HG02973 (cell line): Measurements from ENCODE around the gene ANKRD18A.
A peak's percentile ranks its signal among the peaks of the same experiment; 100 is the strongest.

Source experiments
- ATAC-seq: cut with Tn5 transposase; IDR thresholded peaks from one replicate; pipeline ENCODE4 v1.9.1; 2021; ENCODE audit warnings: moderate library complexity; ENCODE audit not compliant: unreplicated experiment

ANKRD18A gene

GRCh38 chr9:38620483-38621433 is at the start of gene ANKRD18A:
TSS of gene ANKRD18A (minus strand) at chr9:38620596. CDS start at chr9:38620285, 311 bp downstream.
- ATAC-seq: peak; percentile 65

DNA sequence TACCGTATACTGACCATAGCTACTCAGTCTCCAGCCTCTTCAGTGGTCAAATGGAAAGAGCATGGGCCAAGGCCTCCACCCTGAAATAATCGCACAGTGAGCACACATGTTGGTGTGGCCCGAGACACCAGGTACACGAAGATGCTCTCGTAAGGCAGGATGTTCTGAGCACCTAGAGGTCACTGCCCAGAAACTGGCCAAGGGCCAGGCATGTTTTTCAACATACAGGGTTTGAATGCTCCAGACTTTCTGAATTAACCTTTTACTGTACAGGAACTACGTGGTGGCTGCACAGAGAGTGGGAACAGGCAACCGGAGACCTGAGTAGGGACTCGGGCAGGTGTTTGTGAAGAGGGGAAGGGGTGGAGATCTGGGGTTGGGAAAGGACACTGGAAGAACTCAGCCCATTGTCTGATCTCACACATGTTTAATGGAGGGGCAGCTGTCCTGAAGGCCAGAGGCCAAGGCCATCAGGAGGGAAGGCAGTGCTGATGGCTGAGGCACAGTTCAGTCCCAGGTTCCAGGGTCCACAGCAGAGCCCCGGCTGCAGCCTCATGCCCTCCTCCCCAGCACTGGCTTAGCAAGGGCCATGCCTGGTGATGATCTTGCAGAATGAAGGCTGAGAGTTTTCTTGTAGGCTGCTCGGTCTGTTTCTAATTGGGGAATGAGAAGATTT is 48.5 kb upstream of the ANKRD18A start:
- ATAC-seq: no peak

DNA sequence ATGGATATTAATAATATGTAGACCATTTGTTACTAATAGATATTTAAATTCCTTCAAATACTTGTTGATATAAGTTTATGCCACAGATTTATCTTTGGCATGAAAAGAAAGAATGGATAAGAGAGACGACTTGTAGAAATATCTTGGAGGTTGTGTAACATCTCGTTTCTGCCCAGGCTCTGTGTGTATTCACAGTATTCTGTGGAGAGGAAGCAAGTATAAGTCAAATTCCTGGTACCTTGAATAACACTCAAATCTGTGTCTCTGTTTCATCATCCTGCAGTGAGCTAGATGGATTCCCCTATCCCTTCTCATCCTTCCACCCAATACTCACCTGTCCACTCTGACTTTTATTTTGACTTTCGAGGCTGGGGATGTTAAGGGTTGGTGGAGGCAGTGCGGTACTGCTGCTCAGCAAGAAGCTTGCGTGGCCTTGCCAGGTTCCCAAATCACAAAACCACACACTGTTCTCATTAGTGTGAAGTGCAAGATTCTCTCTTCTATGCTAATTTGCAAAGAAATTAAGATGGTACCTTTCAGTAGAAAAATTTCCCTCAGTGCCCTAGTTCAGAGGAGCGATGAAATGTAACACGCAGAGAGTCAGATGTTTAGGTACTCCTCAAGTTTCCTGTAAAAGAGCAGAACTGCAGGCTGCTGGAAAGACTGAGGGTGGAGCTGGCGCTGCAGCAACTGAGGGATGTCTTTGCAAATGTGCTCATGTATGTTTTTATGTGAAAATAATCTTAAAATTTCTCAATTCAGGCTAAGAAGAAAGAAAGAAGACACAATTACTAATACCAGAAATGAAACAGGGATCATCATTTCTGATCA is 42.6 kb upstream of the ANKRD18A start:
- ATAC-seq: no peak

DNA sequence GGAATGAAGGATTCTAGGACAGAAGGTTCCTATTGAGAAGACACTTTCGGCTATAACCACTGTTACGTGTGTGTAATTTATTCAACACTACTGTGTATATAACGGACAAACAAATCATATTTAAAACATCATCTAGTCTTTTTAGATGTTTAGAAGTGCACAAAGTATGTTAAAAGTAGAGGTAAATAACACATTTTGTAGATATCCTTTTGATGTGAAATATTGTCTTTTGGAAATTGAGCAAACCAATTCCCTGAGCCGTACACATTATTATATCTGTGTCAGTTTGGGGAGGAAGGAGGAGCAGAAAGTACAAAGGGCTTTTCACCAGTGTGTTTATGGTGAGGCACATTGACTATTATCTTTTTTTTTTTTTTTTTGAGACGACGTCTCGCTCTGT is 39.1 kb upstream of the ANKRD18A start:
- ATAC-seq: no peak

DNA sequence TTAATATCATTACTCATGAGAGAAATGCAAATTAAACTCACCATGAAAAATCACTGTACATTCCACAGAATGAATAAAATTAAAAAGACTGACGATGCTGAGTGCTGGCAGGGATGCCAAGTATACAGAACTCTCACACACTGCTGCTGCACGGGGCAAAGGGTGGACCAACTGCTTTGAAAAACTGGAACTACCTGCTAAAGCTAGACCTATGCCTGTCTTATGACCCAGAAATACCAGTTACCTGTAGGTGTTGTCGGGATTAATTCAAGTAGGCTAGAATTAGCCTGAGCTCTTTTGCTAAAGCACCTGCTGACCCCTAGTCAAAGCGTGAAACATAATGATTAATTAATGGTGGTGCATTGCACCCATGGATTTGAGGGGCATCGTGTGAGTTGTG is 36.5 kb upstream of the ANKRD18A start:
- ATAC-seq: no peak

- ATAC-seq: no peak
These were observed 32.1 kb upstream of the ANKRD18A start for GRCh38 chr9:38652486-38652885.

GRCh38 chr9:38652044-38652443 is 31.6 kb upstream of the ANKRD18A start:
- no peak for ATAC-seq

- ATAC-seq: no peak
These were observed 31.1 kb upstream of the ANKRD18A start for GRCh38 chr9:38651400-38652042.

- no peak for ATAC-seq
These were observed 30.2 kb upstream of the ANKRD18A start for GRCh38 chr9:38650564-38650963.

DNA sequence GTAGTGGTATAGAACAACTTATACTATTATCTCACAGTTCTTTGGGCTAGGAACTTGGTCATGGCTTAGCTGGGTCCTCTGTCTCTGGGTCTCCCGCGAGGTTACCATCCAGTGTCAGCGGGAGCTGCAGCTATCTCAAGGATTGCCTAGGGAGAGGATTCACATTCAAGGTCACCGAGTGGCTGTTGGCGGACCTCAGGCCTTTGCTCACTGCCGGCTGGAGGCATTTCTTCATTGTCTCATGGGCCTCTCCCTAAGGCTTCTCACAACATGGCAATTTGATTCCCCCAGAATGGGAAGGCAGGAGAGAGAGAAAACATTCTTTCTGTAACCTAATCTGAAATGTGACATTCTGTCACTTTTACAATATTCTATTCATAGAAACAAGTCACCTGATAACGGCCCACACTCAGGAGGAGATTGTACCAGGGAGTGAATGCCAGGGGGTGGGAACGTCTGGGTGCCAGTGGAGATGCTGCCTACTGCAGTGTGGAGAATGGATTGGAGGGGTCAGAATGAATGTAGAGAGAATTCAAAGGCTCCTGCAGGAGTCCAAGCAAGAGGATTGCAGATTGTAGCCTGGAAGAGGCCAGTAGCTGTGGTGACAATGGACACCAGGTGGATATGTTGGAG is 29.5 kb upstream of the ANKRD18A start:
- no peak for ATAC-seq

DNA sequence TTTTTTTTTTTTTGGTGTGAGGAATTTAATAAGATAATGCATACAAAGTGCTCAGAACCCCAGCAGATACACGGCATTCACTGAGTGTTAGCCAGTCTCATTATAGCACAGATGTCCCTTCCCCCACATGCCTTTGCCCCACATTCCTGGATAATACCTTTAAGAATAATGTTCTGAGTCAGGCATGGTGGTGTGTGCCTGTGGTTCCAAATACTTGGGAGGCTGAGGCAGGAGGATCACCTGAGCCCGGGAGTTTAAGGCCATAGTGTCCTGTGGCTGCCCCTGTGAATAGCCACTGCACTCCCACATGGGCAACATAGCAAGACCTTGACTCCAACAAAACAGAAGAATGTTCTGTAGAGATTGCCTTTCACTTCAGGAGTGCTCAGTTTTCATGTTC is 24.2 kb upstream of the ANKRD18A start:
- no peak for ATAC-seq

- no peak for ATAC-seq
These were observed 23.4 kb upstream of the ANKRD18A start for GRCh38 chr9:38643815-38644173.

- ATAC-seq: no peak
These were observed 22.8 kb upstream of the ANKRD18A start for GRCh38 chr9:38642951-38643814.

DNA sequence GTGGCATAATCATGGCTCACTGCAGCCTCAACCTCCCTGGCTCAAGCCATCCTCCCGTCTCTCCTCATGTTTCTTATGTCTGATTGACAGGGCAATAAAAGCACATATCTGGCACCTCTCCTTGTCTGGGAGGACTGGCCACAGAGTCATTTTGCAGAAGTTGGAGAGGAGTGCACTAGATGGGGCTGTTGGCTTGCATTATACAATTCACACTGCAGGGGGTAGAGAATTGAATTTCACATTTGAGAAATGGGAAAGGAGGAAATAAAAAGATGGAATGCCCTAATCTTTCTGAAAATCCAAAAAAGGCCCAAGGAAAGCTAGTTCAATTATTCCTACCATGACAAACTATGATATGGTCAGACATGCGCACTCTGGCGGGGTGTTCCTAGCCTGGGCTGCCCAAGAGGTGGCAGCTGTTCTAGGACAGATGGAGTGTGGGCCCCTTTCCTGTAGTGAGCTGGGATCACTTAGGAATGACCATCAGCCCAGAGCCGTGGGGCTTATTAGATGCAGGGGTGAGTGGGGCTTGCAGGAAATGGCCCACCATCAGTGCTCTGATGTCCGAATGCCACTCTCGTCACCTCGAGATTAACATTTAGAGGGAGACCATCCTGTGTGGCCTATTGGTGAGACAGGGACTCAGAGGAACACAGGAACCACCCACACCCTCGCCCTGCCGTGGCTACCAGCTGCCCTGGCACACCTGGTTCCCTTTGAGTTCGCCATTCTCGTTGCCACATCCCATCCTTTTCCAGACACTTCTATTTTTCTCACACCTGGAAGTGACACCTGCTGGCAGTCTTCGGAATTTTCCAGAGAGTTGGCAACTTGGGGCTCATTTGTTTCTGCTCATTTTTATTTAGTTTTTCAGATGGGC is 21.8 kb upstream of the ANKRD18A start:
- ATAC-seq: no peak

DNA sequence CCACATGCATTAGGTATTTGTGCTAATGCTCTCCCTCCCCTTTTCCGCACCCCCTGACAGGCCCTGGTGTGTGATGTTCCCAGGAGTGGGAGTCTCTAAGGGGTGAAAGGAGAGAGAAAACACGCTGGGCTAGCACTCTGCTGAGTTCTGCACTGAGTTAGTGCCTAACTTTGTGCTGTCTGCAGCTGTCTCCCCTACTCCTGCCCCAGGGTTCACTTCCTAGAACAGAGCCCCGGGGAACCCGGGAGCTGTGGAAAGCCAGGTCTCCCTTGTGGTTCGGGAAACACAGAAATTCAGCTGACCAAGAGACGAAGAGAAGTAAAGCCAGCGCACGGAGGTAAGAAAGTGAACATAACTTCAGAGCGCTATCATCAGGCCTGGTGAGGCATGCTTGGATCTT is 20.7 kb upstream of the ANKRD18A start:
- no peak for ATAC-seq

DNA sequence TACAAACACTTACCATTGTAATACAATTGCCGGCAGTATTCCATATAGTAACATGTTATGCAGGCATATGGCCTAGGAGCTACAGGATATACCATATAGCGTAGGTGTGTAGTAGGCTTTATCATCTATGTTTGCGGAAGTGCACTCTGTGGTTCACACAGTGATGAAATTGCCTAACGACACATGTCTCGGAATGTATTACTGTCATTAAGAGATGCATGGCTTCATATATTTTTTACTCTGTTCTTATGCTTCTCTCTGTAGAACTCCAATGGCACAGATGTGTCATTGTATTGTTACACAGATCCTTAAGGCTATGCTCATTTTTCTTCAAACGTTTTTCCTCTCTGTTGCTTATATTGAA is 19.2 kb upstream of the ANKRD18A start:
- ATAC-seq: no peak

- ATAC-seq: no peak
These were observed 18.6 kb upstream of the ANKRD18A start for GRCh38 chr9:38638881-38639576.

DNA sequence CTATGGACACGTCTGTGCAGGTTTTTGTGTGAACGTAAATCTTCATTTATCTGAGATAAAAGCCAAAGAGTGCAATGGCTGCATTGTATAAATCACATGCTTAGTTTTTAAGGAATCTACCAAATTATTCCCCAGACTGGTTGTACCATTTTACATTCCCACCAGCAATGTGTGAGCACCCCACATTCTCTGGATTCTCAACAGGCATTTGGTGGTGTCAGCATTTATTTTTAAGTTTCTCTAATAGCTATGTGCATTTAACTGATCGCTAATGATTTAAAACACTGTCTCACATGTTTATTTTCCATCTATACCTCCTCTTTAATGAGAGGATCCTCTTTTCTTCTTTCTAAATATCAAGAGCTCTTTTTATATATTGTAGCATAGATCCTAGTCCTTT is 13.9 kb upstream of the ANKRD18A start:
- no peak for ATAC-seq
